Measurements from ENCODE around the gene AGTPBP1.

DNA sequence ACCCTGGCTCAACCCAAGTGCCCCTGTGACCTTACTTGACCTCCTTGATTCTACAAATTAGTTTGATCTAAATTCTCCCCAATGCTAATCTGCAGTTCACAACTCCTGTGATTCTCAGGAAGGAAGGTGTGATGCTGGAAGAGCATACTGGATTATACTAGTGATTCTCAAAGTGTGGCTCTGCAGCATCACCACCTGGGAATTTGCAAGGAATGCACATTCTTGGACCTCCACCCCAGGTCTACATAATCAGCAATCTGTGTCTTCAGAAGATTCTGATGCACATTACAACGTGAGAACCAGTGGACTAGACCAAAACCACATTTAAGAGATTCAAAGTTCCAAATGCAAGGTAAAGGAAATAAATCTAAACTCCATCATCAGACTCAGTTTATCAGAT is 198.6 kb downstream of the AGTPBP1 start:
- TF ChIP-seq CTCF (IDR thresholded peaks at IDR 0.05) (no peak), EZH2 (IDR thresholded peaks at IDR 0.05) (no peak)

Data from neural progenitor cell (in vitro differentiated cells).